Endothelial cell (in vitro differentiated cells): Measurements from ENCODE around the gene FGF5. TPM values are rescaled to one million over a fixed set of nuclear protein-coding genes. Genes with fewer than 3 reads are reported as not detected.

Source experiments
- DNase-seq: peaks from one replicate; pipeline ENCODE4 v3.0.0; 2021; ENCODE audit warnings: low spot score
- H3K27ac Mint-ChIP-seq: one replicate; pipeline ENCODE4 v1.8.0; 2021; ENCODE audit warnings: mixed read lengths, inconsistent platforms; ENCODE audit not compliant: unreplicated experiment
- H3K27me3 Mint-ChIP-seq: one replicate; pipeline ENCODE4 v1.8.0; 2021; ENCODE audit warnings: mild to moderate bottlenecking, moderate library complexity, mixed read lengths, inconsistent platforms; ENCODE audit not compliant: unreplicated experiment
- H3K36me3 Mint-ChIP-seq: one replicate; pipeline ENCODE4 v1.8.0; 2021; ENCODE audit warnings: mild to moderate bottlenecking, low read depth, mixed read lengths, inconsistent platforms; ENCODE audit not compliant: unreplicated experiment
- H3K4me1 Mint-ChIP-seq: one replicate; pipeline ENCODE4 v1.8.0; 2021; ENCODE audit warnings: mild to moderate bottlenecking, mixed read lengths, inconsistent platforms; ENCODE audit not compliant: unreplicated experiment
- H3K4me3 Mint-ChIP-seq: one replicate; pipeline ENCODE4 v1.8.0; 2021; ENCODE audit warnings: mild to moderate bottlenecking, mixed read lengths, inconsistent platforms; ENCODE audit not compliant: unreplicated experiment
- H3K9me3 Mint-ChIP-seq: one replicate; pipeline ENCODE4 v1.8.0; 2021; ENCODE audit warnings: mixed read lengths, inconsistent platforms; ENCODE audit not compliant: unreplicated experiment
- CTCF ChIP-seq: fragments of 200-600 bp; sonication (generic); IDR thresholded peaks from one replicate; pipeline ENCODE4 v1.5.0; 2021; ENCODE audit warnings: antibody characterized with exemption; ENCODE audit not compliant: unreplicated experiment
- total RNA-seq: library from RNA; stranded (reverse); fragmentation: NEBNext Ultra II Directional; extraction: Animal tissue kit (Norgen Biotek cat#: 25700); gene quantifications from one replicate; pipeline ENCODE4 v1.2.1, GENCODE V29; 2021; ENCODE audit not compliant: unreplicated experiment

Gene FGF5
- total RNA-seq, 1 donor from 2014 or later: not detected

- H3K4me3 Mint-ChIP-seq: no peak overlapping the region
- no peaks in the 10 kb centered on the region for H3K9me3 Mint-ChIP-seq
- H3K27me3 Mint-ChIP-seq: peaks cover 2% of the 10 kb centered on the region
- no peak for TF ChIP-seq CTCF
- no peaks in the 10 kb centered on the region for H3K36me3 Mint-ChIP-seq
- H3K4me1 Mint-ChIP-seq: peaks cover 4% of the 10 kb centered on the region
- no peak overlapping the region for H3K27ac Mint-ChIP-seq
- DNase-seq: no peak
These were observed 8.6 kb upstream of the FGF5 start for GRCh38 chr4:80257851-80258250.

DNA sequence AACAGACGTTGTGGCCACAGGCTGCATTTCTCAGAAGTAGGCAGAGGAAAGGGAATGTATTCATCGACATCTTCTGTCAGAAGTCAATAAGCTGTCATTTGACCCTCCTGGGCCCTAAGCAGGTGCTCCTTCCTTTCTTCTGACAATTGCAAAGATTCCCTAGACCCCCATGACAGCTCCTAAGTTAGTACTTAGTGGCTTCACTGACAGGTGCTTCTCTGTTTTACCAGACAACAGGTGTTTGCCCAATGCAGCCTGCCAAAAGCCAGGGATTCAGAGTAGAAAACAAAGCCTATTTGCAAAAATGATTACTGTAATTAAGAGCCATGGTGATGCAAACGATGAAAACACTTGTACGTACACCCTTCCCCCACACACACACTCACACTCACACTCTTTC lies 7.5 kb upstream of the FGF5 start:
- DNase-seq: no peak
- Mint-ChIP-seq H3K27ac (no peak overlapping the region), H3K27me3 (peaks cover 5% of the 10 kb centered on the region), H3K36me3 (no peaks in the 10 kb centered on the region), H3K9me3 (no peaks in the 10 kb centered on the region), H3K4me1 (peaks cover 9% of the 10 kb centered on the region), H3K4me3 (no peak overlapping the region)
- no peak for TF ChIP-seq CTCF

- no peak overlapping the region for H3K27ac Mint-ChIP-seq
- no peak for DNase-seq
- no peaks in the 10 kb centered on the region for H3K36me3 Mint-ChIP-seq
- H3K4me1 Mint-ChIP-seq: peaks cover 16% of the 10 kb centered on the region
- H3K4me3 Mint-ChIP-seq: no peak overlapping the region
- no peak for TF ChIP-seq CTCF
- H3K27me3 Mint-ChIP-seq: peaks cover 13% of the 10 kb centered on the region
- no peaks in the 10 kb centered on the region for H3K9me3 Mint-ChIP-seq
These were observed 6.6 kb upstream of the FGF5 start for GRCh38 chr4:80259817-80260216.

- H3K27me3 Mint-ChIP-seq: peaks cover 29% of the 10 kb centered on the region
- no peak overlapping the region for H3K27ac Mint-ChIP-seq
- H3K9me3 Mint-ChIP-seq: no peaks in the 10 kb centered on the region
- no peak for DNase-seq
- no peak overlapping the region for H3K4me3 Mint-ChIP-seq
- H3K36me3 Mint-ChIP-seq: peaks cover 3% of the 10 kb centered on the region
- H3K4me1 Mint-ChIP-seq: peaks cover 30% of the 10 kb centered on the region
- no peak for TF ChIP-seq CTCF
These were observed 4.4 kb upstream of the FGF5 start for GRCh38 chr4:80261989-80262600.

DNA sequence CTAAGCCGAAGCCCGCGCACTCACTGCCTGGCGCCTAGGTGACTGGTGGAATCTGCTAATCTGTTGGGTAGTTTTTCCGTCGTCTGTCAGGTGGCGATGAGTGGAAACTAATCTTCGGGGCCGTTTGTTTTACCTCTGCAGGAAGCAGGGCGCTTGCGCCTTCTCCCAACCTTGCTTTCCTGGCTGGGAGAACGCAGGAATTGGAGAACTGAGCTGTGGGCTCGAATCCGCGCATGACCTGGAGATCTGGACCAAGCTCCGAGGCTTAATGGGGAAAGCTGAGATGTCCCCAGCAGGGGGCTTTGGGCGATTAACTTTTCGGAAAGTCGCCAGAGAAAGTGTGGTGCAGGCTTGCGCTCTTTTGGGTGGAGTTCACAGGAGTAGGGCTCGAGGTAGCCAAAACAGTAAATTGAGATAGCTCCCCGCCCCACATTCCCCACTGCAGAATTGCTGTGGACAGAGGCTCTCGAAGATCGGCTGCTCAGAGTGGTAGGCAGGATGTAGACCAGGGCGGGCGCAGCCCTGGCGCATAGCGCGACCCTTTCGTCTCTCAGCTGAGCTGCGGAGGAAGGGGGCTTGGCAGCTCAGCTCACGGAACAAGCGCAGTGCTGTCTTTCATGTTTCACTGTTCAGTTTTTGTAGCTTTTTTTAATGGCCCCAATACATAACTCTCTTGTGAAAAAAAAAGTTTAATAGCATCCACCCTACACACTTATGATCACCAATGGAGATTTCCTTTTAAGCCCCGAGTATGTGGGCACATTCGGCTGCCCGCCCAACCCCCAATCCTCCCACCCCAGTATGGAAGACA lies 2.7 kb upstream of the FGF5 start:
- Mint-ChIP-seq H3K27me3 (peaks cover 42% of the 10 kb centered on the region), H3K4me1 (peaks cover 35% of the 10 kb centered on the region), H3K9me3 (no peaks in the 10 kb centered on the region), H3K4me3 (peak overlapping the region; percentile 42), H3K27ac (no peak overlapping the region), H3K36me3 (peaks cover 3% of the 10 kb centered on the region)
- peak; percentile 31 for DNase-seq
- TF ChIP-seq CTCF: no peak
